ENCODE measurements around the gene AUTS2.

The AUTS2 gene

DNA sequence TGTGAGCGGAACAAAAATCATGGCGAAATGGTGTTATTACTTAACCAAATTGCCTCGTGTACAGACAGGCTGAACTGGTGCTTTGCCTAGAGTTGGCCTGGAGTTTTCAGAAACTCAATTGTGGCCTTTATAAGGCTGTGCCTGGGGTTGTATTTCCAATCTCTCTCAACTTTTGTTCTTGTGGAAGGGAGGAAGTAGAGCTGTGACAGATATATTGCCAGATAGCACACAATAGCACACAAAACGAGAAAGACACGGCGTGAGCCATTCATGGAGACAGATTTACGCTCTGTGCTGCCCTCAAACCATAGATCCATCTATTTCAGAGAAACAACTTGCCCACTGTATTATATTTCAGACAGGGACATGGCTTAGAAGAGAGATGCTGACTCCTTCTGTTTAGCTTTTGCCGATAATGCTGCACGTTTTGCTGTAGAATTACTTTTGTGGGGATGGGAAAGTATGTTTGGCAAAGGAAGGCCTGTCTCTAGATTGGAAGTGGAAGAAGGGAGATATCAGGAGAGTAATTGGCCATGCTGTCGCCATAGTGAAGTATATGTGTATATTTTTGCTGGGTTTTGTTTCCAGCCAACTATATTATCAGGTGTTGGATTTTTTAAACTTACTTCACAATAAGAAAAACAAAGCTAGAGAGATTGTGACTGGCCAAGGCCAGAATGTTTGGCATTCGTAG lies 80.4 kb downstream of the AUTS2 start:
- Histone ChIP-seq H3K4me3 (ENCODE audit: insufficient read depth, low read length, poor library complexity, severe bottlenecking) (no peak overlapping the region), H3K79me2 (ENCODE audit: insufficient read depth, low read length) (peaks cover 79% of the 10 kb centered on the region), H3K9me2 (replicated peaks; ENCODE audit: insufficient read depth, low read length) (no peaks in the 10 kb centered on the region), H3K4me2 (ENCODE audit: low read depth, low read length, poor library complexity, severe bottlenecking) (no peak overlapping the region), H3K36me3 (ENCODE audit: low read length) (no peaks in the 10 kb centered on the region), H3K27me3 (ENCODE audit: low read length) (no peaks in the 10 kb centered on the region), H3K27ac (ENCODE audit: low read depth, low read length) (no peak overlapping the region), H4K20me1 (ENCODE audit: low read depth, low read length) (peaks cover 20% of the 10 kb centered on the region), H3F3A (ENCODE audit: insufficient read depth) (no peaks in the 10 kb centered on the region), H2AFZ (ENCODE audit: low read depth, low read length, severe bottlenecking) (no peak overlapping the region), H3K9me3 (ENCODE audit: insufficient read depth, low read length) (no peaks in the 10 kb centered on the region), H3K9ac (ENCODE audit: low read length) (no peak overlapping the region)
- TF ChIP-seq, protein P1, sequence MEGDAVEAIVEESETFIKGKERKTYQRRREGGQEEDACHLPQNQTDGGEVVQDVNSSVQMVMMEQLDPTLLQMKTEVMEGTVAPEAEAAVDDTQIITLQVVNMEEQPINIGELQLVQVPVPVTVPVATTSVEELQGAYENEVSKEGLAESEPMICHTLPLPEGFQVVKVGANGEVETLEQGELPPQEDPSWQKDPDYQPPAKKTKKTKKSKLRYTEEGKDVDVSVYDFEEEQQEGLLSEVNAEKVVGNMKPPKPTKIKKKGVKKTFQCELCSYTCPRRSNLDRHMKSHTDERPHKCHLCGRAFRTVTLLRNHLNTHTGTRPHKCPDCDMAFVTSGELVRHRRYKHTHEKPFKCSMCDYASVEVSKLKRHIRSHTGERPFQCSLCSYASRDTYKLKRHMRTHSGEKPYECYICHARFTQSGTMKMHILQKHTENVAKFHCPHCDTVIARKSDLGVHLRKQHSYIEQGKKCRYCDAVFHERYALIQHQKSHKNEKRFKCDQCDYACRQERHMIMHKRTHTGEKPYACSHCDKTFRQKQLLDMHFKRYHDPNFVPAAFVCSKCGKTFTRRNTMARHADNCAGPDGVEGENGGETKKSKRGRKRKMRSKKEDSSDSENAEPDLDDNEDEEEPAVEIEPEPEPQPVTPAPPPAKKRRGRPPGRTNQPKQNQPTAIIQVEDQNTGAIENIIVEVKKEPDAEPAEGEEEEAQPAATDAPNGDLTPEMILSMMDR (IDR thresholded peaks at IDR 0.05; ENCODE audit: insufficient read depth, low read length, poor library complexity, severe bottlenecking): no peak
- TF ChIP-seq EZH2phosphoT487 (conservative IDR thresholded peaks at IDR 0.05; ENCODE audit: low read length): no peak

DNA sequence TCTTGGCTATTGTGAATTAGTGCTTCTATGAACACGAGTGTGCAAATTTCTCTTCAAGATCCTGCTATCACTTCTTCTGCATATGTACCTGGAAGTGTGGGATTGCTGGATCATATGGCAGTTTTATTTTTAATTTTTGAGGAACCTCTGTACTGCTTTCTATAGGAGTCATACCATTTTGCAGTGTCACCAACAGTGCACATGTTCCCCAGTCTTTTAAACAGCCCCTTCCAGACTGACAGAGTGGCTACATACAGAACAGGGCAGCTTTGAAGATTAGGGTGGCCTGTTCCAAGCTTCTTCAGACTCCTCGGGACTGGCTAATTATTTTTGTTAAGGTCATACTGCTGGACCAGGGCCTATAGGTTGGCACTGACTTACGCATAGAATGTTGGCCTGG lies 82.9 kb downstream of the AUTS2 start:
- peaks cover 15% of the 10 kb centered on the region for H4K20me1 ChIP-seq (ENCODE audit: low read depth, low read length)
- H2AFZ ChIP-seq (ENCODE audit: low read depth, low read length, severe bottlenecking): no peak overlapping the region
- no peak overlapping the region for H3K27ac ChIP-seq (ENCODE audit: low read depth, low read length)
- no peaks in the 10 kb centered on the region for H3K36me3 ChIP-seq (ENCODE audit: low read length)
- no peak for TF ChIP-seq EZH2phosphoT487 (conservative IDR thresholded peaks at IDR 0.05; ENCODE audit: low read length)
- TF ChIP-seq, protein P1 (IDR thresholded peaks at IDR 0.05; ENCODE audit: insufficient read depth, low read length, poor library complexity, severe bottlenecking): no peak
- H3F3A ChIP-seq (ENCODE audit: insufficient read depth): peaks cover under 1% of the 10 kb centered on the region; the same call in 1 of the 2 replicates
- no peaks in the 10 kb centered on the region for H3K27me3 ChIP-seq (ENCODE audit: low read length)
- H3K9ac ChIP-seq (ENCODE audit: low read length): no peak overlapping the region
- H3K9me2 ChIP-seq (replicated peaks; ENCODE audit: insufficient read depth, low read length): no peaks in the 10 kb centered on the region
- H3K9me3 ChIP-seq (ENCODE audit: insufficient read depth, low read length): no peaks in the 10 kb centered on the region
- H3K4me2 ChIP-seq (ENCODE audit: low read depth, low read length, poor library complexity, severe bottlenecking): no peak overlapping the region
- H3K79me2 ChIP-seq (ENCODE audit: insufficient read depth, low read length): peaks cover 94% of the 10 kb centered on the region
- H3K4me3 ChIP-seq (ENCODE audit: insufficient read depth, low read length, poor library complexity, severe bottlenecking): no peak overlapping the region

- no peaks in the 10 kb centered on the region for H3K9me2 ChIP-seq (replicated peaks; ENCODE audit: insufficient read depth, low read length)
- H4K20me1 ChIP-seq (ENCODE audit: low read depth, low read length): 0 out of 2 replicates have a peak, but pooled peaks cover 4% of the 10 kb centered on the region
- H3K9ac ChIP-seq (ENCODE audit: low read length): no peak overlapping the region
- H3K4me3 ChIP-seq (ENCODE audit: insufficient read depth, low read length, poor library complexity, severe bottlenecking): no peak overlapping the region
- no peaks in the 10 kb centered on the region for H3K27me3 ChIP-seq (ENCODE audit: low read length)
- H3K9me3 ChIP-seq (ENCODE audit: insufficient read depth, low read length): no peaks in the 10 kb centered on the region
- no peaks in the 10 kb centered on the region for H3K36me3 ChIP-seq (ENCODE audit: low read length)
- peaks cover 93% of the 10 kb centered on the region for H3K79me2 ChIP-seq (ENCODE audit: insufficient read depth, low read length)
- H3K4me2 ChIP-seq (ENCODE audit: low read depth, low read length, poor library complexity, severe bottlenecking): no peak overlapping the region
- no peak overlapping the region for H3K27ac ChIP-seq (ENCODE audit: low read depth, low read length)
- H3F3A ChIP-seq (ENCODE audit: insufficient read depth): peaks cover 14% of the 10 kb centered on the region; the same call in 1 of the 2 replicates
- H2AFZ ChIP-seq (ENCODE audit: low read depth, low read length, severe bottlenecking): no peak overlapping the region
- TF ChIP-seq EZH2phosphoT487 (conservative IDR thresholded peaks at IDR 0.05; ENCODE audit: low read length): no peak
Observed at GRCh38 chr7:69682518-69682917, 84.2 kb downstream of the AUTS2 start.

GRCh38 chr7:69683002-69683401 lies 84.7 kb downstream of the AUTS2 start:
- Histone ChIP-seq H3F3A (ENCODE audit: insufficient read depth) (peaks cover 18% of the 10 kb centered on the region; the same call in 1 of the 2 replicates), H3K27me3 (ENCODE audit: low read length) (no peaks in the 10 kb centered on the region), H3K27ac (ENCODE audit: low read depth, low read length) (no peak overlapping the region), H2AFZ (ENCODE audit: low read depth, low read length, severe bottlenecking) (no peak overlapping the region), H3K79me2 (ENCODE audit: insufficient read depth, low read length) (peaks cover 89% of the 10 kb centered on the region), H3K4me3 (ENCODE audit: insufficient read depth, low read length, poor library complexity, severe bottlenecking) (no peak overlapping the region), H3K9me2 (replicated peaks; ENCODE audit: insufficient read depth, low read length) (no peaks in the 10 kb centered on the region), H3K36me3 (ENCODE audit: low read length) (no peaks in the 10 kb centered on the region), H3K9ac (ENCODE audit: low read length) (no peak overlapping the region), H4K20me1 (ENCODE audit: low read depth, low read length) (no peaks in the 10 kb centered on the region), H3K4me2 (ENCODE audit: low read depth, low read length, poor library complexity, severe bottlenecking) (no peak overlapping the region), H3K9me3 (ENCODE audit: insufficient read depth, low read length) (no peaks in the 10 kb centered on the region)
- TF ChIP-seq, protein P1 (IDR thresholded peaks at IDR 0.05; ENCODE audit: insufficient read depth, low read length, poor library complexity, severe bottlenecking): no peak
- no peak for TF ChIP-seq EZH2phosphoT487 (conservative IDR thresholded peaks at IDR 0.05; ENCODE audit: low read length)

All from SU-DHL-6 (cell line).